Anterior cingulate cortex (tissue), 58 donors: Measurements from ENCODE around the gene ADAM11.
A peak's percentile ranks its signal among the peaks of the same experiment; 100 is the strongest.
"Not testable (repeated sequence)": the region's sequence is repeated elsewhere in the genome, so short reads cannot be mapped to it uniquely, and the experiment has no call there.

Experiments used
- DNase-seq, 58 donors: peaks; one replicate each; lab custom pipeline; 2025; lab: John Stamatoyannopoulos, UW

Gene ADAM11

DNA sequence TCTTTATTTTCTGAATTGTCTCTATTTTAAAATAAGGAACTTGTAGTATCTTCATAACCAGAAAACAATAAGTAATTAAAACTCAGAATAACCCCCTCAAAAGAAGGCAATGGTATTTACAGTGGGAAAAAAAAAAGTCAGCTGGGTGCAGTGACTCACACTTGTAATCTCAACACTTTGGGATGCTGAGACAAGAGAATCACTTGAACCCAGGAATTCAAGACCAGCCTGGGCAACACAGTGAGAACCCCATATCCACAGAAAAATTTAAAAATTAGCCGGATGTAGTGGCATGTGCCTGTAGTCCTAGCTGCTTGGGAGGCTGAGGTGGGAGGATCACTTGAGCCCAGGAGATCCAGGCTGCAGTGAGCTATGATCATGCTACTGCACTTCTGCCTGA, 33.5 kb downstream of the ADAM11 start:
- DNase-seq = no peak

GRCh38 chr17:44793885-44794842, 35.4 kb downstream of the ADAM11 start:
- DNase-seq = peak in 1 of 58 donors; percentile 31

DNA sequence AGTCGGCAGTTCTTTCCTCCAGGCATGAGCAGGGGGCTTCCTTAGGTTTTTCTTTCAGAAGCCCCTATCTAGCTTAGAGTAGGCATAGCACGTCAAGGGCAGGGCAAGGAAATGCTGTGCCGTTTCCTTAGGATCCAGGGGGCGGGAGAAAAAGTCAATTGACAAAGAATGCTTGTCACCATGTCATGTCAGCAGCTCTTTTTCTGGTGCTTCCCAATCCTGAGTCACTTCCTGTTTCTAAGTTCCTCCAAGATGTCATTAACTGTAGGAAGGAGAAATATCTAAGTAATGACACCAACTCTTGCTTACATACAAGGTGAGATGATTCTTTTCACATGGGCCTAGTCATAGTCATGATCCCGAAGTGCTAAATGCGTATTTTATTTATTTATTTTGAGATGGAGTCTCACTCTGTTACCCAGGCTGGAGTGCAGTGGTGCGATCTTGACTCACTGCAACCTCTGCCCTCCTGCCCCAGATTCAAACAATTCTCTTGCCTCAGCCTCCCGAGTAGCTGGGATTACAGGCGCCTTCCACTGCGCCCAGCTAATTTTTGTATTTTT, 36.1 kb downstream of the ADAM11 start:
- no peak for DNase-seq

DNA sequence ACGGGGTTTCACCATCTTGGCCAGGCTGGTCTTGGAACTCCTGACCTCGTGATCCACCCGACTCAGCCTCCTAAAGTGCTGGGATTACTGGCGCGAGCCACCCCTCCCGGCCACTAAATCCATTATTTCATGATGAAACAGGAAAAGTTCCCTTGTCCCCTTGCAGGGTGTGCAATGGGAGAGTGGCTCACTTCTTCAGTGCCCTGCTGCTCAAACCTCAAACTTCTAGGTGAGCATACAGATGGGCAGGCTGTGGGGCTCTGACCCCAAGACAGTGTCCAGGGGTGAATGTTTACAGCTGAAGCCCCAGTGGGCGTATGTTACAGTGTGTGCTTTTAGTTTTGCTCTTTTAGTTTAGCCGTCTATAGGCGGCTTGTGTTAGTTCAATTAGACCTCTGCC, 36.6 kb downstream of the ADAM11 start:
- DNase-seq = no peak

GRCh38 chr17:44795928-44796327, 37.1 kb downstream of the ADAM11 start:
- no peak for DNase-seq

DNA sequence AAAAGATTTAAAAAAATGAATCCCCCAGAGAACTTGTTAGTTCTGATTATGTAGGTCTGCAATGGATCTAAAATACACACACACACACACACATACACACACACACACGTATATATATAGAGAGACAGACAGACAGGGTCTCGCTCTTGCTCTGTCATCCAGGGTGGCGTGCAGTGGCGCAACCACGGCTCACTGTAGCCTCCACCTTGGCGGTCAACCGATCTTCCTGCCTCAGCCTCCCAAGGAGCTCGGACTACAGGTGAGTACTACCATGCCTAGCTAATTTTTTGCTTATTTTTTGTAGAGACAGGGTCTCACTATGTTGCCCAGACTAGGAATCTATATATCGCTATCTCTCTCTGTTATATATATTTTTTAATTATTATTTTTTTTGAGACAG, 37.9 kb downstream of the ADAM11 start:
- DNase-seq = no peak

DNA sequence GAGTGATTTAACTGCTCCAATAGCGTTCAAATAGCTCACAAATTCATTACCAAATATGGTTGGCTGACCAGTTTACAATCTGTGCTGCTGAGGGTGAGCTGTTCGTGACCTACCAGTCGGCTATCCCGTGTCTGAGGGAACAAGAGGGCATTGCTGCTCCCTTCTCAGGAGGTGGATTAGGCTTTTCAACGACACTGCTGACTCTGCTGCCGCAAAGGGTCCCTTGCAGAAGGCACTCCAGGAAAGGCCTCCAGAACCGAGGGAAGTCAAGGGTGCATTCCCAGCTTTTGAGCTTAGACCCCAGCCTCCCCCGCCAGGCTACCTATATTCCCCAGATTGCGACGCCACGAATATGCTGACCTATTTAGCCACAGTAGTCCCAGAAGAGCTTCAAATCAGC, 39.0 kb downstream of the ADAM11 start:
- no peak for DNase-seq

DNA sequence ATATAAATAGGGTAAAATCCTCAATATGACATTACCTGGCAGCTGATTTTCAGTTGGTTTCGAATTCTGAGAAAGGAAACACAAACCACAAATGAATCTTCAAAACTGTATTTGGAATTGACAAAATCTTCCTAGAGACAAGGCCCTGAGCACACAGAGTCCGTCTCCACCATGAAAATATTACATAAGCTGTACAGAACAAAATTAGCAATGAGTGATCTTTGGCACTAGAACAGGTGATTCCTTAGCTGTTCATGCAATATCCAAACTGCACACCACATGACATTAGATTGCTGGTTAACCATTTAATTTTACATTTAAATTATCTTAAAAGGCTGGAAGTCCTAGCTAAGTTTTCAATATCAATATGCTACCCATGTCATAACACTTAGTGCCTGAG, 39.6 kb downstream of the ADAM11 start:
- no peak for DNase-seq

- no peak for DNase-seq
These were observed 43.1 kb downstream of the ADAM11 start for GRCh38 chr17:44801880-44802279.

GRCh38 chr17:44804302-44805089, 45.7 kb downstream of the ADAM11 start:
- DNase-seq = peak in 2 of 58 donors; percentile 23 to 25

- no peak for DNase-seq
These were observed 48.5 kb downstream of the ADAM11 start for GRCh38 chr17:44807093-44807816.

GRCh38 chr17:44807817-44808155, 49.0 kb downstream of the ADAM11 start:
- no peak for DNase-seq

DNA sequence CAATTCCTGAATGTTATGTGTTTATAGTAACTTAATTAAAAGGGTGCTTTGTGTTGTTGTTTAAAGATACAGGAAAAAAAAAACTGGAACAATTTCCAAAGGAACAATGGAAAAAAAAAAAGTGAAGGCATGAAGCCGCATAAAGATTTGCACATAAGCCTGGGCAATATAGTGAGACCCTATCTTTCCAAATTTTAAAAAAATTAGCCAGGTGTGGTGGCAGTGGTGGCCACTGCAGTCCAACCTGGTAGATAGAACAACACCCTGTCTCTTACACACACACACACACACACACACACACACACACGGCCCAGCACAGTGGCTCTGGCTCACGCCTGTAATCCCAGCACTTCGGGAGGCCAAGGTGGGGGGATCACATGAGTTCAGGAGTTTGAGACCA, 49.4 kb downstream of the ADAM11 start:
- DNase-seq = no peak

DNA sequence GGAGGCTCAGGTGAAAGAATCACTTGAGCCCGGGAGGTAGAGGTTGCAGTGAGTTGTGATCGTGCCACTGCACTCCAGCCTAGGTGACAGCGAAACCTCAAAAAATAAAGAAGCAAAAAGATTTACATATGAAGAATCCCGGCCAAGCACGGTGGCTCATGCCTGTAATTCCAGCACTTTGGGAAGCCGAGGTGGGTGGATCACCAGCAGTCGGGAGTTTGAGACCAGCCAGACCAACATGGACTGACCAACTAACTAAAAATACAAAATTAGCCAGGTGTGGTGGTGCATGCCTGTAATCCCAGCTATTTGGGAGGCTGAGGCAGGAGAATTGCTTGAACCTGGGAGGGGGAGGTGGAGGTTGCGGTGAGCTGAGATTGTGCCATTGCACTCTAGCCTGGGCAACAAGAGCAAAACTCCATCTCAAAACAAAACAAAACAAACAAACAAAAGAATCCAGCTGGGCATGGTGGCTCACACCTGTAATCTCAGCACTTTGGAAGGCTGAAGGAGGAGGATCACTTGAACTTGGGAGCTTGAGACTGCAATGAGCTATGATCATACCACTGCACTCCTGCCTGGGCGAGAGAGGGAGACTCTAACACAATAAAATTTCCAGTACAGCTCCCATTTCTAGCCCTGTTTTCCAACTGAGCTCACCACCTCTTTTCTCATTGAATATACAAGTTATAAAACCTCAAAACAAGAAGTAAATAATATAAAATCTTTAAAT, 50.0 kb downstream of the ADAM11 start:
- DNase-seq = not testable (repeated sequence)

DNA sequence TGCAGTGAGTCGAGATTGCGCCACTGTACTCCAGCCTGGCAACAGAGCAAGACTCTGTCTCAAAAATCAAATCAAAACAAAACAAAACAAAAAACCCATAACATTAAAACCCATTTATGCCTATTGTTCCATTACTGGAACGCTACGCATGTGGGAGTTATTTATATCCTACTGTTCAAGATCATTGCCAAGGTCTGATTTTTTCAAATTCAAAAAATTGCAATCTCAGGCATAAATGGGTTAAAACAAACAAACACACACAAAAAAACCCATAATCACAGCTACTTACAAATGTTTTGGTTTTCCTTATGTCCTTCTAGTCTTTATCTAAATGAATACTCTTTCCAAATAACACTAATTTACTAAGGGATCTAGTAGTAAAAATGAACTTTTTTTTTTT, 53.5 kb downstream of the ADAM11 start:
- no peak for DNase-seq

- not testable (repeated sequence) for DNase-seq
These were observed 59.7 kb downstream of the ADAM11 start for GRCh38 chr17:44818508-44818907.

GRCh38 chr17:44820631-44821212, 61.9 kb downstream of the ADAM11 start:
- DNase-seq = no peak

DNA sequence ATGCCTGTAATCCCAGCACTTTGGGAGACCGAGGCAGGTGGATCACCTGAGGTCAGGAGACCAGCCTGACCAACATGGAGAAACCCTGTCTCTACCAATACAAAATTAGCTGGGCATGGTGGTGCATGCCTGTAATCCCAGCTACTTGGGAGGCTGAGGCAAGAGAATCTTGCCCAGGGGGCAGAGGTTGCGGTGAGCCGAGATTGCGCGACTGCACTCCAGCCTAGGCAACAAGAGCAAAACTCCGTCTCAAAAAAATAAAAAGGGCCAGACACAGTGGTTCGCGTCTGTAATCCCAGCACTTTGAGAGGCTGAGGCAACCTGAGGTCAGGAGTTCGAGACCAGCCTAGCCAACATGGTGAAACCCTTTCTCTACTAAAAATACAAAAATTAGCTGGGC, 66.4 kb downstream of the ADAM11 start:
- DNase-seq = not testable (repeated sequence)

DNA sequence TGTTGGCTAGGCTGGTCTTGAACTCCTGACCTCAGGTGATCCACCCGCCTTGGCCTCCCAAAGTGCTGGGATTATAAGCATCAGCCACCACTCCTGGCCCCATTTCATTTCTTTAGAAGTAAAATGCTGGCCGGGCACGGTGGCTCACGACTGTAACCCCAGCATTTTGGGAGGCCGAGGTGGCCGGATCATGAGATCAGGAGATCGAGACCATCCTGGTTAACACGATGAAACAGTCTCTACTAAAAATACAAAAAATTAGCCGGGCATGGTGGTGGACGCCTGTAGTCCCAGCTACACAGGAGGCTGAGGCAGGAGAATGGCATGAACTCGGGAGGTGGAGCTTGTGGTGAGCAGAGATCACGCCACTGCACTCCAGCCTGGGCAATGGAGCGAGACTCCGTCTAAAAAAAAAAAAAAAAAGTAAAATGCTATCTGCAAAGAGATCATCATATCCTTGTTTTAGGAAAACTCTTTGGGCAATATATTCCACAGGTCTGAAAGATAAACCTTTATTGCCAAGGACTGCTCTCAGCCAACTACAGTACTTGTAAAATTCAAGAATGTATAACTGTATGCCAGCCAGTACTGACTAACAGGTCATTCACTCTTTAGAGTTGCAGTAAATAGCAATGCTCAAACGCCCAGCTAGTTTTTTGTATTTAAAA, 67.5 kb downstream of the ADAM11 start:
- DNase-seq = no peak
